Activated T-cell treated with anti-CD3 and anti-CD28 coated beads, Interleukin-2, amount 50 U/mL, for 72 hours (primary cell): ENCODE results near the gene DEPP1. TPM values are rescaled to one million over a fixed set of nuclear protein-coding genes. Genes with fewer than 3 reads are reported as not detected.

Experiments used
- ATAC-seq, 2 donors: fragments of 150-1000 bp; cut with Tn5 transposase; replicated peaks in 1 of 2; 2 replicates each; pipeline ENCODE4 v1.10.0; 2021; ENCODE audit warnings: moderate library complexity in 2 of 2, mild to moderate bottlenecking in 1 of 2
- DNase-seq, 2 donors: peaks; one replicate each; pipeline ENCODE4 v3.0.0; 2021 to 2022; ENCODE audit warnings: mixed read lengths in 1 of 2
- H3K27ac Mint-ChIP-seq: one replicate; pipeline ENCODE4 v1.8.0; 2022; ENCODE audit warnings: mild to moderate bottlenecking, moderate library complexity, mixed read lengths
- H3K27me3 Mint-ChIP-seq: one replicate; pipeline ENCODE4 v1.8.0; 2022; ENCODE audit warnings: low read depth, mixed read lengths
- H3K36me3 Mint-ChIP-seq, 2 donors: one replicate each; pipeline ENCODE4 v1.8.0; 2022; ENCODE audit warnings: mixed read lengths in 2 of 2, mild to moderate bottlenecking in 1 of 2; ENCODE audit not compliant: insufficient read depth in 2 of 2
- H3K4me1 Mint-ChIP-seq: one replicate; pipeline ENCODE4 v1.8.0; 2022; ENCODE audit warnings: low read depth, mixed read lengths
- H3K4me3 Mint-ChIP-seq, 2 donors: one replicate each; pipeline ENCODE4 v1.8.0; 2022; ENCODE audit warnings: mild to moderate bottlenecking in 2 of 2, mixed read lengths in 2 of 2, moderate library complexity in 2 of 2
- H3K9me3 Mint-ChIP-seq, 2 donors: one replicate each; pipeline ENCODE4 v1.8.0; 2022; ENCODE audit warnings: mixed read lengths in 2 of 2
- total RNA-seq, 2 donors: library from RNA; stranded (reverse); gene quantifications; one replicate each; pipeline ENCODE4 v1.2.3, GENCODE V29; 2022

Gene DEPP1
- total RNA-seq, 2 donors from 2014 or later: 0.23 to 1.4 TPM

DNA sequence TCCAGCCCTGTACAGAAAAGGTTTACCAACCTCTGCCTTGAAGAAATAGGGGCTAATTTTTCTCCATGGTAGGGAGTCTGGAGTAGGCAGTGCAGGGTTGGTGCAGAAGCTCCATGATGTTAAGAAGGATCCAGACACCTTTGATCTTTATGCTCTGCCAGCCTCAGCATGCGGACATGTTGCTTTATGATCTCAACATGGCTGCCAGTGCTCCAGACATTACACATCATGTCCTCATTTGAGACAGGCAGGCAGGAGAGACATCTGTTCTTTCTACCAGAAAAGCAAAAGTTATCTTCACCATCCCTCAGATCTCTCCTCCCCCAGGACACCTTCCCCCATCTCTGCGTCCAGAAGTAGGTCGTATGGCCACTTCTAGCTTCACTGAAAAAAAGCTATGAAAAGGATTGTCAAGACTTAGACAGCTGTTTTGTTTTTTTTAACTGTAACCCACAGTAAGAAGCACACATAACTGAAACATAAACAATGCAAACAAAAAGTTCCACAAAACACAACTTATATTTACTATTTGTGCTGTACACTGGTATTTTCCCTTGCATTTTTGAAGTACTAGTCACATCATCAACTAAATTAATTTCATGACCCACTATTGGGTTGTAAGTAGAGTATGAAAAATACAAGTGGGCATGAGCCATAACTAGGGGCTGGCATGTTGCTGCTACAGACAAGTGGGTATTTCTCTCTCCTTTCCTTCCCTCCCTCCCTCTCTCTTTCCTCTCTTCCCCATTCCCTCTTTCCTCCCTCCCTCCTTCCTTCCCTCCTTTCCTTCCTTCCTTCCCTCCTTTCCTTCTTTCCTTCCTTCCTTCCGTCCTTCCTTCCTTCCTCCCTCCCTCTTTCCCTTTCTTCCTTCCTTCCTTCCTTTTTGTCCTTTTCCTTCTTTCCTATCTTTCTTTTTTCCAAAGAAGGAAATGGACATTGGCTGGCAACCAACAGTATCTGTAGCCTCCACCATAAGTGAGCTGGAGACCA is 21.6 kb downstream of the DEPP1 start:
- Mint-ChIP-seq H3K9me3 (no peaks in the 10 kb centered on the region), H3K4me3 (peak overlapping the region in 1 of 2 donors; percentile 44), H3K4me1 (peaks cover 25% of the 10 kb centered on the region), H3K27ac (no peak overlapping the region), H3K36me3 (no peaks in the 10 kb centered on the region), H3K27me3 (no peaks in the 10 kb centered on the region)
- DNase-seq: no peak
- no peak for ATAC-seq

DNA sequence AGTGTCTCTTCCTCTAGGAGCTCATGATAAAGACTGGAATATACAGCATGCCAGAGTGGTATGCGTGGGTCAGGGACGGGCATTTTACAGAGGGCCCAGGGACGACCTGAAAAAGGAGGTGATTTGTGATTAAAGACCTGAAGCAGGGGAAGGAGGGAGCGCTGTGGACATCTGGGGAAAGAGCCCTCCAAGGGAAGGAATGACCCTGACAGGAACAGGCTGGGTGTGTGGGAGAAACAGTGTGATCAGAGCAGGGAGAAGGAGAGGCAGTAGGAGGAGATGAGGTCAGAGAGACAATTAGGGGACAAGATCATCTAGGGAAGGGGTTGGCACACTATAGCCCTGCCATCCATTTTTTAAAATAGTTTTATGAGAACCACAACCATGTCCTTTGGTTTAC is 22.4 kb downstream of the DEPP1 start:
- H3K4me1 Mint-ChIP-seq: peaks cover 24% of the 10 kb centered on the region
- H3K36me3 Mint-ChIP-seq: no peaks in the 10 kb centered on the region
- ATAC-seq (no peak), DNase-seq (no peak)
- H3K27me3 Mint-ChIP-seq: no peaks in the 10 kb centered on the region
- no peaks in the 10 kb centered on the region for H3K9me3 Mint-ChIP-seq
- H3K4me3 Mint-ChIP-seq: no peak overlapping the region
- no peak overlapping the region for H3K27ac Mint-ChIP-seq

DNA sequence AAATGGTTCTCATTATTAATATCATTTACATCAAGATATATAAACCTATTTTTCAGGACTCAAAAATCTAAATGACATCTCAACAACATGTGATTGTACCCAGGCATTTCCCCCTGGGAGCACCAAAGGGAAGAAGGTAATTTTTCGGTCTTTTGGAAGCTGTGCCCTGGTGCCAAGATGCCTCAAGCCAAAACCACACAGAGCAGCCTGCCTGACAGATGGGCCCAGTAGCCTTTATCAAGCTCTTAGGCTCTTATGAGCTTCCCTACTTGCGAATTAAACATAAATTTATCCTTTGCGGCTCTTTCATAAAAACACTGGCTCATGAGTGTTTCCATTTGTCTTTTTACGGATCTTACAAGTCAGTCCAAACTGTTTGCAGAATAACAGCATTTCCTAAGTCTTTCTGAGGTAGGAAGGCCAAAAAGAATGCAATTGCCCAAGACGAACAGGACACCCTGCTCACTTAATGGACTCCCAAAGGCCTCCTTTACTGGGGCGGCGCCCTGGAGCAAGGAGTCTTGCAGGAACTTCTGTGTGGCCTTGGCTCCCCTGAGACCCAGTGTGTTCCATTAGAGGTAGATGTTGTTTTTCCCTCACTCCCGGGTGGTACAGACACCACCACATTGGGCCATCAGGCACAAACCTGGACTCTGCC is 23.1 kb downstream of the DEPP1 start:
- no peaks in the 10 kb centered on the region for H3K9me3 Mint-ChIP-seq
- ATAC-seq: no peak
- DNase-seq: no peak
- no peaks in the 10 kb centered on the region for H3K27me3 Mint-ChIP-seq
- H3K4me1 Mint-ChIP-seq: peaks cover 17% of the 10 kb centered on the region
- no peaks in the 10 kb centered on the region for H3K36me3 Mint-ChIP-seq
- no peak overlapping the region for H3K27ac Mint-ChIP-seq
- H3K4me3 Mint-ChIP-seq: no peak overlapping the region

DNA sequence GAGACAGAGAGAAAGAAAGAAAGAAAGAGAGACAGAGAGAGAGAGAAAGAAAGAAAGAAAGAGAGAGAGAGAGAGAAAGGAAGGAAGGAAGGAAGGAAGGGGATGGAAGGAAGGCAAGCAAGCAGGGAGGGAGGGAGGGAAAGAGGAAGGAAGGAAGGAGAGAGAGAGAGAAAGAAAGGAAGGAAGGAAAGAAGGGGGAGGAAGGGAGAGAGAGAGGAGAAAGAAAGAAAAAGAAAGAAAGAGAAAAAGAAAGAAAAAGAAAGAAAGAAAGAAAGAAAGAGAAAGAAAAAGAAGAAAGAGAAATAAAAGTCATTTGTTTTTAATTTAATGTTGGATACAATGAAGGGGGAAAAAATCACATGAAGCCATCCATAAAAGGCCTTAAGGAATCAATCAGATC is 23.6 kb downstream of the DEPP1 start:
- Mint-ChIP-seq H3K4me1 (peaks cover 13% of the 10 kb centered on the region), H3K4me3 (no peak overlapping the region), H3K36me3 (no peaks in the 10 kb centered on the region), H3K27me3 (no peaks in the 10 kb centered on the region), H3K27ac (no peak overlapping the region), H3K9me3 (no peaks in the 10 kb centered on the region)
- DNase-seq (no peak), ATAC-seq (no peak)

DNA sequence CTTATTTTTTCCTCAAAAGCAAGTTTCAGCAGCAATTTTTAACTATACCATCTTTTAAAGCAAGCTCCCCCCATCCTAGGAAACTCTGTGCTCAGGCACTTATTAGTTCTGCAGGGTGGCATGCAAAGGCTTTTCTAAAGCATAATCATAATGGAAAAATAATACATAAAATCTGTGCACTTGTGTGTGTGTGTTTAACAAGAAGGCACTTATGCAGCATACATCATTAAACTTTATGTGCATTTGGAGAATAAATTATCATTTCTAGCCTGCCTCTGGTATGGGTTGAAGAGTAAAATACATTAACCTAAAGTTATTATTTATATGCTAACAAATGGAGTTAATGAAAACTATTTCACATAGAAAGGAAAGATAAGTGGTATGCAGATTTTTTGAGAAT is 24.6 kb downstream of the DEPP1 start:
- DNase-seq (no peak), ATAC-seq (no peak)
- H3K27ac Mint-ChIP-seq: no peak overlapping the region
- peaks cover 13% of the 10 kb centered on the region for H3K4me1 Mint-ChIP-seq
- H3K4me3 Mint-ChIP-seq: no peak overlapping the region
- no peaks in the 10 kb centered on the region for H3K27me3 Mint-ChIP-seq
- H3K9me3 Mint-ChIP-seq: no peaks in the 10 kb centered on the region
- no peaks in the 10 kb centered on the region for H3K36me3 Mint-ChIP-seq

DNA sequence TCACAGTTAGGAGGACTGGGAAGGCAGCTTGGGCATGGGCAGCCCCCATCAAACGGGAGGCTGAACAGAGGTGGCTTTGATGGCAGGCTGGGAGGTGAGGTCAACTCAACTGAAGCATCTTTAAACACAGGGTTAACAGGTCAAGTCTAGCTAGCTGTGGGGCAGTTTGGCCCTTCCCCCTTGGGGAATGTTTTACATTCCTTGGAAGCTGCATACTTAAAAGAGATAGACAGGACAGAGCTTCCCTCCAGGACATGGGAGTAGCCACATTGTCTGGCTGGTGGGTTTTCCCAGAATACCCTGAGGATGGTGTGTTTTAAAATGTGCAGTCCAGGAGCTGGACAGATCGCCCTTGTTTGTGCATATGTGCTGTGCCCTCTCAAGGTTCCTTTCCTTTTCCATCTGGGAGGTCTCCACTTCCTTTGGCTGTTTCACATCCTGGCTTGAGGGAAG is 25.8 kb downstream of the DEPP1 start:
- no peak for ATAC-seq
- Mint-ChIP-seq H3K4me3 (no peak overlapping the region), H3K4me1 (peaks cover 11% of the 10 kb centered on the region), H3K27me3 (no peaks in the 10 kb centered on the region), H3K9me3 (no peaks in the 10 kb centered on the region), H3K36me3 (no peaks in the 10 kb centered on the region), H3K27ac (no peak overlapping the region)
- no peak for DNase-seq

DNA sequence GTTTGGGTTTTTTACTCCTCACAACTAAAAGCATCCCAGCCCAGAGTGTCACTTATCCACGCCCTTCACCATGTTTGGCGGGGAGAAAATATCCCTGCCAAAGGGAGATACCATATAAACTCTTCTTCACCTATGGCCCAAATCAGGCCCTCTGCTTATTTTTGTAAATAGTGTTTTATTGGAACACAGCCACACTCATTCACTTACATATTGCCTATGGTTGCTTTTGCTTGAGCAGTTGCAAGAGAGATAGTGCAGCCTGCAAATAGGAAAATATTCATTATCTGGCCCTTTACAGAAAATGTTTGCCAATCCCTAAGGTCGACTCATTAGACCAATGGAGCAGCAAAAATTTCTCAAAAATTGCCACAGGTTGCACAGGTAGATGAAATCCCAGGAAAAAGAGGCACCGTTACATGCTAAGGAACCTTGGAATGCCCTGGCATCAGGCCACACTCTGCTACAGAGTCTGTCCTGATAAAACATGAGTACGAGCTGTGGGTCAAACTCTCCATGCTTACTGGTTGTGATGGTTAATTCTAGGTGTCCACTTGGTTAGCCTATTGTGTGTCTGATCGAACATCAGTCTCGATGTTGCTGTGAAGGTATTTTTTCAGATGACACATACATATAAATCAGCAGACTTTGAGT is 26.9 kb downstream of the DEPP1 start:
- no peak for DNase-seq
- Mint-ChIP-seq H3K4me1 (peaks cover 14% of the 10 kb centered on the region), H3K27me3 (no peaks in the 10 kb centered on the region), H3K9me3 (no peaks in the 10 kb centered on the region), H3K36me3 (no peaks in the 10 kb centered on the region), H3K4me3 (no peak overlapping the region), H3K27ac (no peak overlapping the region)
- ATAC-seq: no peak

DNA sequence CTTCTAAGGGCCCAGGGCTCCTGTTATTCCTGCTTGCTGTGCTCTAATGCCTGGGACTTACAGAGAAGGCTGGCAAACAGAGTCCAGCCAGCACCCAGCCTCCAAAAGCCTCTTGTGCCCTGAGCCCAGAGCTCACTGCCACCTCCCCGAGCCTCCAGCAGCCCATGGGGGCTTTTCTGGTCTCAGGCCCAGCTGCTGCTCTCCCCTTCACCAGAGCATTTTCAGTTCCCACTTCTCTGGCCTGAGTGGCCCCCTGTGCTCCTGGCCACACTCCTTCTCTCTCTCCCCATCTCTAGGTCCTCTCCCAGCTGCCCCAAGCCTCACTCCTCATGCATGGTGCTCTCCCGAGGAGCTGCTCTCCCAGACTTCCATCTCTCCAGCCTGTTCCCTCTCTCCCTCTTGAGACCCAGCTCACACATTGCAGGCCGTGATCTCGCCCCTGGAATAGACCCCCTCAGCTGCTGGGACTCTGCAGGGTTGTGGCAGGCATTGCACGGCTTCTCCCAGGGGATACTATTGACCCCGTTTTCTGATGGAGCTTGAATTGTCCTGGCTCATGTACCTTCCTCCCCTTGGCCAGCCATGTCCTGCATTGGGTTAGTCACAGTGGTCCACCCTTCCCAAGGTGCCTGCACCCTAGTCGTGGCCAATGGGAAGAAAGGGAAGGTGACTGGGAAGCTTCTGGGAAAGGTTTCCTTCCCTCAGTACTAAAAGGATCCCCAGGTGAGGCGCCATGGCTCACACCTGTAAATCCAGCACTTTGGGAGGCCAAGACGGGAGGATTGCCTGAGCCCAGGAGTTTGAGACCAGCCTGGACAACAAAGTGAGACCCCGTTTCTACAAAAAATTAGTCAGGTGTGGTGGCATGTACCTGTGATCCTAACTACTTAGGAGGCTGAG is 28.0 kb downstream of the DEPP1 start:
- no peaks in the 10 kb centered on the region for H3K27me3 Mint-ChIP-seq
- no peaks in the 10 kb centered on the region for H3K9me3 Mint-ChIP-seq
- H3K27ac Mint-ChIP-seq: no peak overlapping the region
- no peak for DNase-seq
- no peak for ATAC-seq
- H3K4me3 Mint-ChIP-seq: no peak overlapping the region
- H3K4me1 Mint-ChIP-seq: peaks cover 14% of the 10 kb centered on the region
- H3K36me3 Mint-ChIP-seq: peaks cover 0 to 1% of the 10 kb centered on the region in 2 donors

DNA sequence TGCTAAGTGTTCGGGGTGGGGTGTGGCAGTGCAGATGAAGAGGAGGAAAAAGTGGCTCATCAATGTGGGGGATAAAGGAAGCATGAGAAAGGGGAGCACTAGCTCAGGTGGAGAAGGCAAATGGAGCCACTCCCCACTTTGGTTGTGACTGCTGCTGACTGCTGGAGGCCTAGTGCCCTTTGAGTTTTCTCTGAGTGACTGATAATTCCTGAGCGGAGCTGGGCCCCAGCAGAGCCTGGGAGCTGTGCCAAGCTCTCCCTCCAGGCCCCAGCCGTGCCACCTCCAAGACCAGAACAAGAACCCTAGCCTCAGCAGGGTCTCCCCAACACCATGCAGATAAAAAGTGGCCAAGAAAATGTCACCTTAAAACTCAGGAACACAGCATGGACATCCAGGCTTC is 28.7 kb downstream of the DEPP1 start:
- Mint-ChIP-seq H3K4me1 (peaks cover 14% of the 10 kb centered on the region), H3K4me3 (no peak overlapping the region), H3K36me3 (peaks cover 3 to 4% of the 10 kb centered on the region in 2 donors), H3K27ac (no peak overlapping the region), H3K9me3 (peaks cover 2 to 3% of the 10 kb centered on the region in 2 donors), H3K27me3 (no peaks in the 10 kb centered on the region)
- no peak for ATAC-seq
- no peak for DNase-seq

DNA sequence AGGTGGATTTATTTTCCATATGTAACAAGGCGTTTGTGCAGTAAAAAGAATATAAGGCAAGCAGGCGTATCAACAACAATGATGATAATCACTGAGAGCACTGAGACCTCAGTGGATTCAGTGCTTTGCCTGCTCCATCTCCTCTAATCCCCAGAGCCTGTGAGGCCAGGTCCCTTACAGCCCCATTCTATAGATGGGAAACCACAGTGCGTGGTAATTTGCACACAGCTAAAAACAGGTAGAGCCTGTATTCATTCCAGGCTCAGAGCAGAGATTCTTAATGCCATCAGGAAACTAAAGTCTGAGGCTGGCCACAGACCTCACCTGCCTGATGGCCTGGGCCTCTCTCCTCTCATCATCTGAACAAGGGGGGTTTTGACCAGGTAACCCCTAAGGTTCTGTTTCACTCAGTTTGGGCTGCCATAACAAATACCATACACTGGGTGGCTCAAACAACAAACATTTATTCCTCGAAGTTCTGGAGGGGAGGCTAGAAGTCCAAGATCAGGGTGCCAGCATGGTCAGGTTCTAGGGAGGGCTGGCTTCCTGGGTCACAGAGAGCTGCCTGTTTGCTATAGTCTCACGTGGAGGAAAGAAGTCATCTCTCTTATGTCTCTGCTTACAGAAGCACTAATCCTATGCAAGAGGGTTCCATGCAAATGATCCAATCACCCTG is 29.3 kb downstream of the DEPP1 start:
- Mint-ChIP-seq H3K4me1 (peaks cover 7% of the 10 kb centered on the region), H3K27me3 (peaks cover 2% of the 10 kb centered on the region), H3K27ac (no peak overlapping the region), H3K9me3 (peaks cover 5 to 8% of the 10 kb centered on the region in 2 donors), H3K36me3 (peaks cover 8 to 9% of the 10 kb centered on the region in 2 donors), H3K4me3 (no peak overlapping the region)
- no peak for ATAC-seq
- DNase-seq: no peak

DNA sequence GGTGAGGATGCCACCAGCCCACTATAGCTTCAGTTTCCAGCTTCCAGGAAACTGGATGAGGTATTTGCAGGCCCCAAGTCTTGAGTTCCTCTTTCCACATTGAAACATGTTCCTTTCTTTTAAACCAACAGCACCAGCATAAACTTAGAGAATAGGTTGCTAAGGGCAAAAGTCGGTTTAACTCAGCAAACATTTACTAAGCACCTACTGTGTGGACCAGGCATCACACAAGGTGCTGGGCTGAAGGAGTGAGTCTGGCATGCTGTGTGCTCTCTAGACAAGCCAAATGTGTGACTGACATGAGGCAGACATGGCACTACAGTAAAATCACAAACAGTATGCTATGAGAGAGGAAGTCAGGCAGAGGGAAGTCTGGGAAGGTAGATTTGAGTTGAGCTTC is 30.0 kb downstream of the DEPP1 start:
- peaks cover 10 to 12% of the 10 kb centered on the region in 2 donors for H3K36me3 Mint-ChIP-seq
- H3K4me1 Mint-ChIP-seq: peaks cover 6% of the 10 kb centered on the region
- ATAC-seq (no peak), DNase-seq (no peak)
- no peak overlapping the region for H3K27ac Mint-ChIP-seq
- H3K9me3 Mint-ChIP-seq: peaks cover 7 to 12% of the 10 kb centered on the region in 2 donors
- H3K27me3 Mint-ChIP-seq: peaks cover 6% of the 10 kb centered on the region
- H3K4me3 Mint-ChIP-seq: no peak overlapping the region
